Kidney (tissue), 22 donors: ENCODE results near the gene UAP1L1. TPM values are rescaled to one million over a fixed set of nuclear protein-coding genes. Genes with fewer than 3 reads are reported as not detected.
A peak's percentile ranks its signal among the peaks of the same experiment; 100 is the strongest.

Experiments
- DNase-seq, 5 donors: peaks; one replicate each; pipeline ENCODE4 v3.0.0-alpha.2; 2013 to 2020
- FAIRE-seq: peaks from 2 replicates; lab custom pipeline; 2012; peaks lifted over from hg19 to GRCh38; lab: Jason Lieb, UNC
- H3K27ac ChIP-seq, 2 donors: one replicate each; pipeline ENCODE4 v1.7.0; 2013; ENCODE audit warnings: low read depth in 2 of 2, low read length in 2 of 2, inconsistent platforms in 1 of 2
- H3K27me3 ChIP-seq: one replicate; pipeline ENCODE4 v1.7.1; 2013; ENCODE audit warnings: low read length, inconsistent platforms; ENCODE audit not compliant: control insufficient read depth, insufficient read depth
- H3K36me3 ChIP-seq, 3 donors: one replicate each; pipeline versions ENCODE4 v1.7.0 to v1.7.1; 2013; ENCODE audit warnings: low read length in 3 of 3, control low read depth in 1 of 3, inconsistent platforms in 1 of 3; ENCODE audit not compliant: insufficient read depth in 3 of 3, control insufficient read depth in 2 of 3
- H3K4me1 ChIP-seq, 3 donors: one replicate each; pipeline versions ENCODE4 v1.7.0 to v1.7.1; 2013; ENCODE audit warnings: low read length in 3 of 3, inconsistent platforms in 1 of 3, low read depth in 1 of 3; ENCODE audit not compliant: control insufficient read depth in 2 of 3, insufficient read depth in 2 of 3
- H3K4me3 ChIP-seq, 3 donors: one replicate each; pipeline versions ENCODE4 v1.7.0 to v1.8.1; 2013; ENCODE audit warnings: low read length in 3 of 3, control low read depth in 1 of 3, inconsistent platforms in 1 of 3
- H3K9ac ChIP-seq, 3 donors: one replicate each; pipeline versions ENCODE4 v1.7.0 to v1.7.1; 2013; ENCODE audit warnings: low read length in 3 of 3, control low read depth in 1 of 3, inconsistent platforms in 1 of 3
- H3K9me3 ChIP-seq, 3 donors: one replicate each; pipeline versions ENCODE4 v1.7.0 to v1.7.1; 2013; ENCODE audit warnings: low read length in 3 of 3, control low read depth in 1 of 3, inconsistent platforms in 1 of 3; ENCODE audit not compliant: control insufficient read depth in 2 of 3, insufficient read depth in 1 of 3
- intact Hi-C: fragments of 100-400 bp; cut with DNase I; formaldehyde crosslinking; loops from one replicate; pipeline ENCODE4 v1.11.1; 2022
- long read RNA-seq, 10 donors: library from polyadenylated mRNA in 1 of 10; unstranded in 1 of 10; transcript quantifications; one replicate each; pipeline ENCODE4 v2.0.0 and lab custom pipeline, GENCODE V29; 2021 to 2026
- polyA plus RNA-seq: library from polyadenylated mRNA; stranded (reverse); fragments of 350-450 nt; fragmentation: Illumina TruSeq; extraction: RNeasy Lipid Tissue Mini Kit (QIAGEN cat#74804); gene quantifications from one replicate; pipeline ENCODE4 v1.2.3, GENCODE V29; 2014; ENCODE audit warnings: low read depth, low replicate concordance; ENCODE audit not compliant: insufficient read depth
- total RNA-seq: library from RNA; stranded (reverse); fragmentation: NEBNext Ultra II Directional; extraction: Animal tissue kit (Norgen Biotek cat#: 25700); gene quantifications from one replicate; pipeline ENCODE4 v1.2.1, GENCODE V29; 2021
- TF ChIP-seq, protein P1 (sequence below): IDR thresholded peaks from 3 replicates; pipeline ENCODE4 v1.5.1; 2012; ENCODE audit warnings: mild to moderate bottlenecking, moderate library complexity, borderline replicate concordance; ENCODE audit not compliant: insufficient read depth; ENCODE audit errors: extremely low read depth
- donor health status: control.
- donor health status: control.
- donor health status: control.
- donor health status: control.
- donor health status: control.
- donor health status: DM: yes; HTN: yes; CAD: no.
- donor health status: Normal renal cell carcinoma (clear cell type).

The UAP1L1 gene, protein sequence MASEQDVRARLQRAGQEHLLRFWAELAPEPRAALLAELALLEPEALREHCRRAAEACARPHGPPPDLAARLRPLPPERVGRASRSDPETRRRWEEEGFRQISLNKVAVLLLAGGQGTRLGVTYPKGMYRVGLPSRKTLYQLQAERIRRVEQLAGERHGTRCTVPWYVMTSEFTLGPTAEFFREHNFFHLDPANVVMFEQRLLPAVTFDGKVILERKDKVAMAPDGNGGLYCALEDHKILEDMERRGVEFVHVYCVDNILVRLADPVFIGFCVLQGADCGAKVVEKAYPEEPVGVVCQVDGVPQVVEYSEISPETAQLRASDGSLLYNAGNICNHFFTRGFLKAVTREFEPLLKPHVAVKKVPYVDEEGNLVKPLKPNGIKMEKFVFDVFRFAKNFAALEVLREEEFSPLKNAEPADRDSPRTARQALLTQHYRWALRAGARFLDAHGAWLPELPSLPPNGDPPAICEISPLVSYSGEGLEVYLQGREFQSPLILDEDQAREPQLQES
- total RNA-seq (12.7 TPM), polyA plus RNA-seq (14.4 TPM)
- long read RNA-seq, donor 1, partial matches to known transcripts = 0 of 1 reads
- long read RNA-seq, donor 1, other reads (novel, unspliced or antisense) = 0 of 1 reads
- long read RNA-seq, donor 2 = 0 reads
- long read RNA-seq, donor 3, partial matches to known transcripts = 0 of 1 reads
- long read RNA-seq, donor 3, other reads (novel, unspliced or antisense) = 0 of 1 reads
- long read RNA-seq, donor 4 = 0 reads
- long read RNA-seq, donor 5 = 0 reads
- long read RNA-seq, donor 6 = 0 reads
- long read RNA-seq, donor 7, partial matches to known transcripts = 1 of 10 reads
- long read RNA-seq, donor 7, other reads (novel, unspliced or antisense) = 6 of 10 reads
- long read RNA-seq, donor 8 = 0 reads
- long read RNA-seq, donor 9 = 0 reads
- long read RNA-seq, donor 10 = 0 reads

GRCh38 chr9:137077010-137077747, at the start of gene UAP1L1:
Gene UAP1L1, plus strand, starts transcription at chr9:137077517. Its CDS starts 16 bp downstream, at chr9:137077533.
- Histone ChIP-seq H3K27ac (peak within 1 kb of the TSS in 1 of 2 donors; percentile 9), H3K9ac (peak within 1 kb of the TSS in 2 of 3 donors; percentile 4 to 31)
- TF ChIP-seq, protein P1, sequence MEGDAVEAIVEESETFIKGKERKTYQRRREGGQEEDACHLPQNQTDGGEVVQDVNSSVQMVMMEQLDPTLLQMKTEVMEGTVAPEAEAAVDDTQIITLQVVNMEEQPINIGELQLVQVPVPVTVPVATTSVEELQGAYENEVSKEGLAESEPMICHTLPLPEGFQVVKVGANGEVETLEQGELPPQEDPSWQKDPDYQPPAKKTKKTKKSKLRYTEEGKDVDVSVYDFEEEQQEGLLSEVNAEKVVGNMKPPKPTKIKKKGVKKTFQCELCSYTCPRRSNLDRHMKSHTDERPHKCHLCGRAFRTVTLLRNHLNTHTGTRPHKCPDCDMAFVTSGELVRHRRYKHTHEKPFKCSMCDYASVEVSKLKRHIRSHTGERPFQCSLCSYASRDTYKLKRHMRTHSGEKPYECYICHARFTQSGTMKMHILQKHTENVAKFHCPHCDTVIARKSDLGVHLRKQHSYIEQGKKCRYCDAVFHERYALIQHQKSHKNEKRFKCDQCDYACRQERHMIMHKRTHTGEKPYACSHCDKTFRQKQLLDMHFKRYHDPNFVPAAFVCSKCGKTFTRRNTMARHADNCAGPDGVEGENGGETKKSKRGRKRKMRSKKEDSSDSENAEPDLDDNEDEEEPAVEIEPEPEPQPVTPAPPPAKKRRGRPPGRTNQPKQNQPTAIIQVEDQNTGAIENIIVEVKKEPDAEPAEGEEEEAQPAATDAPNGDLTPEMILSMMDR = no peak

DNA sequence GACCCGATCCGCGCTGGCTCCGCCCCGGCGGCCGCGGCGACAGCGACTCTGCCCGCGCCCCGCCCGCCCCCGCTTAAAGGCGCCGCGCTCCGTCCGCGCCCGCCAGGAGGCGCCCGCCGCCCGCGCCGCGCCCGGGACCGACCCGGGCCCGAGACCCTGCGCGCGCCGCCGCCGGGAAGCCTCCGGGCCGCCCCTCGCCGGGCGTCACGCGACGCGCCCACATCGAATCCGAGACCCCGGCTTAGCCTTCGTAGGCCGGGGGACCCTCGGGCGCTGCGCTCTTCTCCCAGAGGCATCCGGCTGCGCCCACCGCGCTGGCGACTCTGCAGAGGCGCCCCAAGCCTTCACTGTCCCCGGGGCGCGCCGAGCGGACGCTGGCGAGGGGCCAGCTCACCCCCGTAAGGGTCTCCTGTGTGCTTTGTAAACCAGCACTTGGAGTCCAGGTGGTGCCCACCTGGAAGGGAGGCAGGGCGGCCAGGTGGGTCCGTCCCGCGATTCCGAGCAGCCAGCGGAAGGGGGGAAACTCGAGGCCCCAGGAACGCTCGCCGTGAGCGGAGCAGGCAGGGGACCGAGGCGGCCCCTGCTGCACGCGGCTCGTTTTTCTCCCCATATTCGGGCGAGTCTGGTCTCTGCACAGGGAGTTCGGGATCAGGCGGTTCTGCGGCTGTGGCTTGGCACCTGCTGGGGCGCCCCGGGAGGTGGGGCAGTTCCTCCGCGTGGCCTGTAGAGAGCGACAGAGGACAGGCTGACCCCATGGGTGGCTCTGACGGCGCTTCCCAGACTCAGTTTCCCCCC, 48.9 kb upstream of the UAP1L1 start:
- intact Hi-C loops = loop anchor here (10.0 kb wide), 1 partner anchor 74 kb away; the partner anchor contains the start of gene LCN12
- peak overlapping the region in 2 of 3 donors; percentile 61 to 69 for H3K9ac ChIP-seq

More at GRCh38 chr9:137077010-137077747, at the start of gene UAP1L1:
- H3K9me3 ChIP-seq = no peaks in the 10 kb centered on the region
- intact Hi-C loops = no loop called here
- H3K36me3 ChIP-seq = peaks cover 0 to 14% (median 0%) of the 10 kb centered on the region in 3 donors
- peak; percentile 26 to 95 (median 62) for DNase-seq
- no peak for FAIRE-seq
- peak within 1 kb of the TSS in 2 of 3 donors; percentile 44 to 61 for H3K4me3 ChIP-seq
- H3K27me3 ChIP-seq = peaks cover 11% of the 10 kb centered on the region
- peaks cover 0 to 9% (median 0%) of the 10 kb centered on the region in 3 donors for H3K4me1 ChIP-seq

More for the DNA sequence above, 48.9 kb upstream of the UAP1L1 start:
- Histone ChIP-seq H3K4me3 (peak overlapping the region in 2 of 3 donors; percentile 38 to 57), H3K27me3 (no peaks in the 10 kb centered on the region), H3K4me1 (peaks cover 0 to 39% (median 20%) of the 10 kb centered on the region in 3 donors), H3K36me3 (no peaks in the 10 kb centered on the region), H3K27ac (peak overlapping the region in 1 of 2 donors; percentile 11), H3K9me3 (no peaks in the 10 kb centered on the region)
- TF ChIP-seq, protein P1 = peak; percentile 55
- FAIRE-seq (no peak), DNase-seq (peak in 4 of 5 donors; percentile 61 to 84 (median 74))
